Large intestine (tissue), 3 donors: ENCODE results near the gene TUBB3. TPM values are rescaled to one million over a fixed set of nuclear protein-coding genes. Genes with fewer than 3 reads are reported as not detected.
"Not testable (repeated sequence)": the region's sequence is repeated elsewhere in the genome, so short reads cannot be mapped to it uniquely, and the experiment has no call there.

Experiments used
- DNase-seq, 2 donors: peaks; one replicate each; pipeline versions ENCODE4 v3.0.0 to v3.0.0-alpha.2; 2013
- H3K27ac ChIP-seq: one replicate; pipeline ENCODE4 v1.5.1; 2013; ENCODE audit warnings: low read length
- H3K27me3 ChIP-seq: 2 replicates; pipeline ENCODE4 v1.6.1; 2013; ENCODE audit warnings: low read length; ENCODE audit not compliant: control insufficient read depth, insufficient read depth
- H3K36me3 ChIP-seq: 2 replicates; pipeline ENCODE4 v1.6.1; 2013; ENCODE audit warnings: low read length; ENCODE audit not compliant: control insufficient read depth, insufficient read depth
- H3K4me1 ChIP-seq: one replicate; pipeline ENCODE4 v1.6.1; 2013; ENCODE audit warnings: low read length; ENCODE audit not compliant: control insufficient read depth, insufficient read depth
- H3K4me3 ChIP-seq: one replicate; pipeline ENCODE4 v1.5.1; 2013; ENCODE audit warnings: low read length
- H3K9me3 ChIP-seq: one replicate; pipeline ENCODE4 v1.6.1; 2013; ENCODE audit warnings: mild to moderate bottlenecking, low read depth, low read length, moderate library complexity; ENCODE audit not compliant: control insufficient read depth
- WGBS: methylation state at CpG from one replicate; pipeline ENCODE4 v1.1.5; 2013; ENCODE audit warnings: low lambda C conversion rate; ENCODE audit not compliant: insufficient coverage; 5-methylcytosine and 5-hydroxymethylcytosine counted together
- polyA plus RNA-seq: library from polyadenylated mRNA; unstranded; fragments of 120-200 nt; gene quantifications from one replicate; pipeline ENCODE4 v1.2.1, GENCODE V29; 2013

The TUBB3 gene
- polyA plus RNA-seq, 1 donor: 60.9 TPM

- no CpG with 5 or more reads among the region's 27 CpGs for WGBS
- H3K36me3 ChIP-seq: peaks cover 50% of the 10 kb centered on the region
- peaks cover 17% of the 10 kb centered on the region for H3K9me3 ChIP-seq
- H3K27ac ChIP-seq: no peak overlapping the region
- DNase-seq: no peak
- no peak overlapping the region for H3K4me3 ChIP-seq
- no peaks in the 10 kb centered on the region for H3K27me3 ChIP-seq
- peaks cover 3% of the 10 kb centered on the region for H3K4me1 ChIP-seq
These were observed 12.3 kb upstream of the TUBB3 start for GRCh38 chr16:89910717-89911354.

- Histone ChIP-seq H3K27me3 (no peaks in the 10 kb centered on the region), H3K36me3 (peaks cover 45% of the 10 kb centered on the region), H3K9me3 (peaks cover 12% of the 10 kb centered on the region), H3K4me1 (peaks cover 3% of the 10 kb centered on the region), H3K4me3 (no peak overlapping the region), H3K27ac (no peak overlapping the region)
- no peak for DNase-seq
- no CpG with 5 or more reads among the region's 14 CpGs for WGBS
These were observed 11.8 kb upstream of the TUBB3 start for GRCh38 chr16:89911375-89911774.

GRCh38 chr16:89912143-89912542 lies 11.0 kb upstream of the TUBB3 start:
- Histone ChIP-seq H3K4me1 (peaks cover 3% of the 10 kb centered on the region), H3K9me3 (peaks cover 12% of the 10 kb centered on the region), H3K36me3 (peaks cover 37% of the 10 kb centered on the region), H3K27ac (no peak overlapping the region), H3K27me3 (no peaks in the 10 kb centered on the region), H3K4me3 (no peak overlapping the region)
- no CpG with 5 or more reads among the region's 13 CpGs for WGBS
- DNase-seq: no peak

- no peaks in the 10 kb centered on the region for H3K27me3 ChIP-seq
- H3K27ac ChIP-seq: no peak overlapping the region
- no peak for DNase-seq
- H3K4me1 ChIP-seq: peaks cover 7% of the 10 kb centered on the region
- H3K36me3 ChIP-seq: peaks cover 37% of the 10 kb centered on the region
- H3K9me3 ChIP-seq: peaks cover 11% of the 10 kb centered on the region
- WGBS: no CpG with 5 or more reads among the region's 14 CpGs
- H3K4me3 ChIP-seq: no peak overlapping the region
These were observed 10.5 kb upstream of the TUBB3 start for GRCh38 chr16:89912627-89913026.

- Histone ChIP-seq H3K4me3 (no peak overlapping the region), H3K27ac (no peak overlapping the region), H3K27me3 (peaks cover 5% of the 10 kb centered on the region), H3K9me3 (peaks cover 4% of the 10 kb centered on the region), H3K4me1 (peaks cover 17% of the 10 kb centered on the region), H3K36me3 (peaks cover 33% of the 10 kb centered on the region)
- DNase-seq: no peak
- WGBS: no CpG with 5 or more reads among the region's 30 CpGs
These were observed 9.4 kb upstream of the TUBB3 start for GRCh38 chr16:89913408-89914387.

- Histone ChIP-seq H3K36me3 (peaks cover 26% of the 10 kb centered on the region), H3K4me1 (peaks cover 21% of the 10 kb centered on the region), H3K9me3 (peaks cover 11% of the 10 kb centered on the region), H3K27me3 (peaks cover 16% of the 10 kb centered on the region)
- H3K4me3 ChIP-seq, DNase-seq, H3K27ac ChIP-seq: not testable (repeated sequence)
- WGBS: no CpG with 5 or more reads among the region's 11 CpGs
These were observed 8.4 kb upstream of the TUBB3 start for GRCh38 chr16:89914642-89915285.

- WGBS: no CpG with 5 or more reads among the region's 40 CpGs
- no peak for DNase-seq
- peaks cover 18% of the 10 kb centered on the region for H3K36me3 ChIP-seq
These were observed 7.6 kb upstream of the TUBB3 start for GRCh38 chr16:89915303-89916232.

GRCh38 chr16:89917773-89918452 lies 5.2 kb upstream of the TUBB3 start:
- DNase-seq: peak; percentile 71 to 75
- Histone ChIP-seq H3K27me3 (peaks cover 48% of the 10 kb centered on the region), H3K9me3 (peaks cover 13% of the 10 kb centered on the region), H3K27ac (no peak overlapping the region), H3K4me1 (peaks cover 28% of the 10 kb centered on the region), H3K36me3 (no peaks in the 10 kb centered on the region), H3K4me3 (peak overlapping the region; percentile 4)
- WGBS: no CpG with 5 or more reads among the region's 39 CpGs

More at GRCh38 chr16:89915303-89916232, 7.6 kb upstream of the TUBB3 start:
- H3K27ac ChIP-seq: no peak overlapping the region
- H3K9me3 ChIP-seq: peaks cover 13% of the 10 kb centered on the region
- H3K4me1 ChIP-seq: peaks cover 18% of the 10 kb centered on the region
- H3K4me3 ChIP-seq: no peak overlapping the region
- H3K27me3 ChIP-seq: peaks cover 24% of the 10 kb centered on the region
